H4 (cell line): ENCODE data around the gene MMAB. TPM values are rescaled to one million over a fixed set of nuclear protein-coding genes. Genes with fewer than 3 reads are reported as not detected.

Experiments used
- DNase-seq: peaks from one replicate; pipeline ENCODE4 v3.0.0-alpha.2; 2015; ENCODE audit warnings: low spot score
- total RNA-seq: library from RNA; depleted of rRNA; stranded (reverse); fragments of >200 nt; shearing (Covaris generic); gene quantifications from 2 replicates; pipeline ENCODE4 v1.2.3, GENCODE V29; 2014; rRNA removed

Gene MMAB
- total RNA-seq, 1 experiment from 2014 or later = 33.0 TPM

- no peak for DNase-seq
These were observed 60.3 kb downstream of the MMAB start for GRCh38 chr12:109513051-109513450.

DNA sequence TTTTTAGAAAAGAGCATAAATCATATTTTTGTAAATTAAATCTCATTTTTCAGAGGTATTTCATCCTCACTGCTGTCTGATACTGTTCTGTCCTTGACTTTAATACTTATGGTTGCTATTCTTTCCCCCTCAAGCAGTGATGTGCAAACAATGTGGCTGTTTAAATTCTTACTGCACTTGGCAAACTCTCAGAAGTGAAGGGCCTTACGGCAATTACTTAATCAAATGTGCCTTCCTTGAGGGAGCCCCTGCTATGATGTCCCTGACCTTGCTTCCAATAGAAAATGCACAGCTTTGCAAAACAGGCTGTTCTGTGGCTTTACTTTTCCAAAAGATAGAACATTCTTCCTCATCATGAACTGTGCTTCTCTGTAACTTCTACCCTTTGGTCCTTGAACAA is 60.7 kb downstream of the MMAB start:
- DNase-seq = no peak

GRCh38 chr12:109510196-109510595 is 63.1 kb downstream of the MMAB start:
- DNase-seq = no peak

DNA sequence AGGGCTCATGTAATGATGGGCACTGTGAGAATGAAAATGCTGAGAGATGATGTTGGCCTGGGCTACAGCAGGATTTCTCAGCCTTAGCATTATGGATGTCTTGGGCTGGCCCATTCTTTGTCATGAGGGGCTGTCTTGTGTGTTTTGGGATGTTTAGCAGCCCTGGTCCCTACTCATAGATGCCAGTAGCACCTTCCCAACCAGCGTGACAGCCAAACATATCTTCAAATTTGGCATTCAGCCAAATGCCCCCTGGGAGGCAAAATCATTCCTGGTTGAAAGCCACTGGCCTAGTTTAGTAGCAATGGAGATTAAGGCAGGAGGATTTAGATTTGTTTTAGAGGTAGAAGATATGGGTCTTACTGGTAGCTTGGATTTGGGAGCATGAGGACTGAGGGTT is 69.2 kb downstream of the MMAB start:
- no peak for DNase-seq

Other genes starting within 250 kb of the MMAB start
- gene MYO1H, start 225.6 kb downstream of the MMAB start, total RNA-seq = not detected in 2 replicates
- gene KCTD10, start 96.2 kb downstream of the MMAB start, total RNA-seq = 15.7 and 23.4 TPM in 2 replicates
- 53.4 and 72.6 TPM in 2 replicates for gene UBE3B, start 95.9 kb downstream of the MMAB start, total RNA-seq
- 24.1 and 24.4 TPM in 2 replicates for gene MVK, start 290 bp upstream of the MMAB start, total RNA-seq
- 0.68 and 1.2 TPM in 2 replicates for gene FAM222A, start 140.3 kb upstream of the MMAB start, total RNA-seq